ENCODE results near the gene SPESP1. TPM values are rescaled to one million over a fixed set of nuclear protein-coding genes. Genes with fewer than 3 reads are reported as not detected.

The SPESP1 gene
- total and polyA plus RNA-seq, 2 of the 8 experiments (the other 6 are each of a cell fraction or from before 2014, with no cell fraction given), result not detected

DNA sequence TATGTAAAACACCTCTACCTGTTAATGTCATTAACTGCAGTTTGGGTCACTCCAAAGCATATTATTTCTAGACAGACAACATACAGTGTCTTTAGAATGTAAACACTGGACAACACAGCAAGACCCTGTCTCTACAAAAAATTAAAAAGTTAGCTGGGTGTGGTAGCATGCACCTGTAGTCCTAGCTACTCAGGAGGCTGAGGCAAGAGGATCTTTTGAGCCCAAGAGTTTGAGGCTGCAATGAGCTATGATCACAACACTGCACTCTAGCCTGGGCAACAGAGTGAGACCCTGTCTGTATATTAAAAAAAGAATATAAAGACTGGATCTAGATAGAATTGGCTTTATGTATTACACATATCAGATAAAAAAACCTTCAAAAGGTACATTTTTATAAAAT, 20.0 kb upstream of the SPESP1 start:
- no peak overlapping the region for H2BK15ac ChIP-seq (ENCODE audit: low read length)
- no peak overlapping the region for H2BK120ac ChIP-seq (replicated peaks; ENCODE audit: low read depth, low read length)
- H3K23ac ChIP-seq (ENCODE audit: insufficient read length), result no peak overlapping the region
- no peaks in the 10 kb centered on the region for H4K20me1 ChIP-seq (replicated peaks in 1 of 2; ENCODE audit: control insufficient read depth in 1 of 2, insufficient read depth in 2 of 2, low read length in 2 of 2)
- H3K23me2 ChIP-seq (ENCODE audit: low read depth, low read length), result no peaks in the 10 kb centered on the region
- no peak overlapping the region for H3K14ac ChIP-seq (ENCODE audit: insufficient read length)
- no peak overlapping the region for H3K4me3 ChIP-seq (ENCODE audit: extremely low read depth in 1 of 4, insufficient read depth in 2 of 4, low read depth in 3 of 4, low read length in 4 of 4)
- no peak overlapping the region for H3K18ac ChIP-seq (ENCODE audit: extremely low read depth, low read length)
- no peak overlapping the region for H3K9ac ChIP-seq (replicated peaks in 1 of 4; ENCODE audit: extremely low read depth in 1 of 4, low read depth in 3 of 4, low read length in 3 of 4)
- no peaks in the 10 kb centered on the region for H3K36me3 ChIP-seq (ENCODE audit: control insufficient read depth in 2 of 4, insufficient read depth in 4 of 4, low read length in 3 of 4)
- no peak overlapping the region for H2BK5ac ChIP-seq (ENCODE audit: low read depth, low read length)
- no peak overlapping the region for H2BK12ac ChIP-seq (ENCODE audit: low read depth, low read length)
- H4K5ac ChIP-seq (ENCODE audit: insufficient read length, low read depth, low read length), result no peak overlapping the region
- ChIA-PET POLR2A (ENCODE audit: partially characterized antibody) (no interaction called here), CTCF (ENCODE audit: partially characterized antibody) (interaction anchor here (0.7 to 4.7 kb wide), 5 partner anchors 14 to 480 kb away, joined by 3 to 22 read pairs (median 5); no protein-coding TSS in a partner anchor)
- FAIRE-seq (no peak), DNase-seq (ENCODE audit: low read depth in 1 of 2, low spot score in 2 of 2) (no peak)
- H3K27ac ChIP-seq (ENCODE audit: low read depth, low read length), result no peak overlapping the region
- H4K8ac ChIP-seq (ENCODE audit: extremely low read depth, insufficient read depth, low read length), result no peak overlapping the region
- H3K27me3 ChIP-seq (replicated peaks in 1 of 4; ENCODE audit: control insufficient read depth in 3 of 4, extremely low read depth in 1 of 4, insufficient read depth in 3 of 4, low read length in 3 of 4), result no peaks in the 10 kb centered on the region
- H2AFZ ChIP-seq (ENCODE audit: low read length), result no peak overlapping the region
- no peak overlapping the region for H3K56ac ChIP-seq (replicated peaks; ENCODE audit: insufficient read length, low read depth, low read length)
- H3K79me1 ChIP-seq (ENCODE audit: low read depth, low read length), result no peaks in the 10 kb centered on the region
- TF ChIP-seq POLR2A (IDR thresholded peaks at IDR 0.05; ENCODE audit: control extremely low read depth in 1 of 2, low read depth in 2 of 2, low read length in 2 of 2) (no peak), SP1 (IDR thresholded peaks at IDR 0.05; ENCODE audit: low read depth, low read length) (no peak), ATF2 (IDR thresholded peaks at IDR 0.05; ENCODE audit: low read length) (no peak), CREB1 (IDR thresholded peaks at IDR 0.05) (no peak), CTCF (IDR thresholded peaks at IDR 0.05; ENCODE audit: control extremely low read depth in 1 of 3, insufficient read depth in 1 of 3, low read depth in 1 of 3, low read length in 3 of 3) (no peak), SIRT6 (IDR thresholded peaks at IDR 0.05; ENCODE audit: low read length) (no peak), HDAC6 (IDR thresholded peaks at IDR 0.05; ENCODE audit: low read depth, low read length) (no peak), YY1 (IDR thresholded peaks at IDR 0.05; ENCODE audit: low read depth, low read length) (no peak), EP300 (IDR thresholded peaks at IDR 0.05; ENCODE audit: borderline replicate concordance in 1 of 2, low read depth in 2 of 2, low read length in 2 of 2) (no peak)
- TF ChIP-seq, protein P1, sequence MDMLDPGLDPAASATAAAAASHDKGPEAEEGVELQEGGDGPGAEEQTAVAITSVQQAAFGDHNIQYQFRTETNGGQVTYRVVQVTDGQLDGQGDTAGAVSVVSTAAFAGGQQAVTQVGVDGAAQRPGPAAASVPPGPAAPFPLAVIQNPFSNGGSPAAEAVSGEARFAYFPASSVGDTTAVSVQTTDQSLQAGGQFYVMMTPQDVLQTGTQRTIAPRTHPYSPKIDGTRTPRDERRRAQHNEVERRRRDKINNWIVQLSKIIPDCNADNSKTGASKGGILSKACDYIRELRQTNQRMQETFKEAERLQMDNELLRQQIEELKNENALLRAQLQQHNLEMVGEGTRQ (IDR thresholded peaks at IDR 0.05; ENCODE audit: low read length), result no peak
- H3K9me3 ChIP-seq (ENCODE audit: insufficient read depth in 2 of 2, low read depth in 1 of 2, low read length in 1 of 2), result no peaks in the 10 kb centered on the region
- H2BK20ac ChIP-seq (ENCODE audit: low read length), result no peak overlapping the region
- no peaks in the 10 kb centered on the region for H3K79me2 ChIP-seq (ENCODE audit: control insufficient read depth in 1 of 2, insufficient read depth in 2 of 2, low read length in 2 of 2)
- H2AK5ac ChIP-seq (ENCODE audit: low read depth, low read length), result no peak overlapping the region
- H3K4me2 ChIP-seq (ENCODE audit: insufficient read depth in 1 of 2, low read depth in 2 of 2, low read length in 2 of 2), result no peak overlapping the region
- no peak overlapping the region for H3K4ac ChIP-seq (replicated peaks; ENCODE audit: insufficient read length, low read depth, low read length)
- no peaks in the 10 kb centered on the region for H3K4me1 ChIP-seq (replicated peaks in 1 of 4; ENCODE audit: control insufficient read depth in 3 of 4, insufficient read depth in 4 of 4, low read length in 3 of 4)
- no peak overlapping the region for H4K91ac ChIP-seq (replicated peaks; ENCODE audit: insufficient read length, low read length)
